Measurements from ENCODE around the gene CASP3. TPM values are rescaled to one million over a fixed set of nuclear protein-coding genes. Genes with fewer than 3 reads are reported as not detected.

Gene CASP3
- total RNA-seq (2014; rRNA removed; shearing (Covaris generic)) = 33.1 and 38.4 TPM in 2 replicates
- polyA plus RNA-seq (2015; cell fraction: cytosol; rRNA removed) = 18.9 and 28.3 TPM in 2 replicates
- polyA plus RNA-seq (2015; cell fraction: nucleus; rRNA removed) = 29.9 and 36.6 TPM in 2 replicates

GRCh38 chr4:184649026-184649970, at the start of gene CASP3, which contains the start of gene PRIMPOL:
TSS of gene CASP3 (minus strand) at chr4:184649447. CDS start at chr4:184638453, 10,994 bp downstream.
TSS of gene PRIMPOL (plus strand) at chr4:184649738. CDS start at chr4:184657141, 7,403 bp downstream.
- in situ Hi-C loops (cut with HindIII; ENCODE audit: low pct_unique_long_range_greater_than_20kb, low sequenced_read_pairs) = no loop called here

GRCh38 chr4:184697956-184698355, 48.7 kb upstream of the CASP3 start:
- in situ Hi-C loops (cut with HindIII; ENCODE audit: low pct_unique_long_range_greater_than_20kb, low sequenced_read_pairs) = no loop called here

More at GRCh38 chr4:184649026-184649970, at the start of gene CASP3, which contains the start of gene PRIMPOL:
- peak; percentile 94 for DNase-seq (ENCODE audit: low read depth, low spot score)

GRCh38 chr4:184695178-184695896, 46.1 kb upstream of the CASP3 start:
- in situ Hi-C loops (cut with HindIII; ENCODE audit: low pct_unique_long_range_greater_than_20kb, low sequenced_read_pairs) = no loop called here
- DNase-seq (ENCODE audit: low read depth, low spot score) = no peak

More at GRCh38 chr4:184697956-184698355, 48.7 kb upstream of the CASP3 start:
- no peak for DNase-seq (ENCODE audit: low read depth, low spot score)

- in situ Hi-C loops (cut with HindIII; ENCODE audit: low pct_unique_long_range_greater_than_20kb, low sequenced_read_pairs) = no loop called here
- DNase-seq (ENCODE audit: low read depth, low spot score) = no peak
Observed at GRCh38 chr4:184694412-184694956, 45.2 kb upstream of the CASP3 start.

- in situ Hi-C loops (cut with HindIII; ENCODE audit: low pct_unique_long_range_greater_than_20kb, low sequenced_read_pairs) = no loop called here
- no peak for DNase-seq (ENCODE audit: low read depth, low spot score)
Observed at GRCh38 chr4:184693056-184693455, 43.8 kb upstream of the CASP3 start.

GRCh38 chr4:184689681-184690080, 40.4 kb upstream of the CASP3 start:
- in situ Hi-C loops (cut with HindIII; ENCODE audit: low pct_unique_long_range_greater_than_20kb, low sequenced_read_pairs) = no loop called here
- DNase-seq (ENCODE audit: low read depth, low spot score) = no peak

- in situ Hi-C loops (cut with HindIII; ENCODE audit: low pct_unique_long_range_greater_than_20kb, low sequenced_read_pairs) = no loop called here
Observed at GRCh38 chr4:184688447-184688846, 39.2 kb upstream of the CASP3 start.

GRCh38 chr4:184688005-184688404, 38.8 kb upstream of the CASP3 start:
- in situ Hi-C loops (cut with HindIII; ENCODE audit: low pct_unique_long_range_greater_than_20kb, low sequenced_read_pairs) = no loop called here
- no peak for DNase-seq (ENCODE audit: low read depth, low spot score)

More at GRCh38 chr4:184688447-184688846, 39.2 kb upstream of the CASP3 start:
- no peak for DNase-seq (ENCODE audit: low read depth, low spot score)

- DNase-seq (ENCODE audit: low read depth, low spot score) = no peak
- in situ Hi-C loops (cut with HindIII; ENCODE audit: low pct_unique_long_range_greater_than_20kb, low sequenced_read_pairs) = no loop called here
Observed at GRCh38 chr4:184684491-184685189, 35.4 kb upstream of the CASP3 start.

GRCh38 chr4:184681916-184682315, 32.7 kb upstream of the CASP3 start:
- in situ Hi-C loops (cut with HindIII; ENCODE audit: low pct_unique_long_range_greater_than_20kb, low sequenced_read_pairs) = no loop called here

GRCh38 chr4:184680698-184681097, 31.5 kb upstream of the CASP3 start:
- in situ Hi-C loops (cut with HindIII; ENCODE audit: low pct_unique_long_range_greater_than_20kb, low sequenced_read_pairs) = no loop called here
- DNase-seq (ENCODE audit: low read depth, low spot score) = no peak

More at GRCh38 chr4:184681916-184682315, 32.7 kb upstream of the CASP3 start:
- no peak for DNase-seq (ENCODE audit: low read depth, low spot score)

GRCh38 chr4:184675821-184676492, 26.7 kb upstream of the CASP3 start:
- in situ Hi-C loops (cut with HindIII; ENCODE audit: low pct_unique_long_range_greater_than_20kb, low sequenced_read_pairs) = no loop called here
- DNase-seq (ENCODE audit: low read depth, low spot score) = no peak

GRCh38 chr4:184675018-184675417, 25.8 kb upstream of the CASP3 start:
- DNase-seq (ENCODE audit: low read depth, low spot score) = no peak
- in situ Hi-C loops (cut with HindIII; ENCODE audit: low pct_unique_long_range_greater_than_20kb, low sequenced_read_pairs) = no loop called here

GRCh38 chr4:184674011-184674410, 24.8 kb upstream of the CASP3 start:
- in situ Hi-C loops (cut with HindIII; ENCODE audit: low pct_unique_long_range_greater_than_20kb, low sequenced_read_pairs) = no loop called here
- DNase-seq (ENCODE audit: low read depth, low spot score) = no peak

- no peak for DNase-seq (ENCODE audit: low read depth, low spot score)
- in situ Hi-C loops (cut with HindIII; ENCODE audit: low pct_unique_long_range_greater_than_20kb, low sequenced_read_pairs) = no loop called here
Observed at GRCh38 chr4:184672741-184673140, 23.5 kb upstream of the CASP3 start.

- in situ Hi-C loops (cut with HindIII; ENCODE audit: low pct_unique_long_range_greater_than_20kb, low sequenced_read_pairs) = no loop called here
- DNase-seq (ENCODE audit: low read depth, low spot score) = no peak
Observed at GRCh38 chr4:184671101-184671500, 21.9 kb upstream of the CASP3 start.

- DNase-seq (ENCODE audit: low read depth, low spot score) = no peak
- in situ Hi-C loops (cut with HindIII; ENCODE audit: low pct_unique_long_range_greater_than_20kb, low sequenced_read_pairs) = no loop called here
Observed at GRCh38 chr4:184669251-184669650, 20.0 kb upstream of the CASP3 start.
